Adipose tissue (tissue), 3 donors: ENCODE measurements around the gene MRPL44. TPM values are rescaled to one million over a fixed set of nuclear protein-coding genes. Genes with fewer than 3 reads are reported as not detected.
A peak's percentile ranks its signal among the peaks of the same experiment; 100 is the strongest.

ENCODE experiments used
- H3K27ac ChIP-seq: one replicate; pipeline ENCODE4 v1.5.1; 2013; ENCODE audit warnings: low read depth, low read length
- WGBS, 3 donors: extraction: QIAGEN DNeasy Blood & Tissue Kit; methylation state at CpG; one replicate each; pipeline ENCODE4 v1.1.7; 2013; 5-methylcytosine and 5-hydroxymethylcytosine counted together
- polyA plus RNA-seq, 3 donors: library from polyadenylated mRNA; stranded (reverse); fragments of 200-250 nt; gene quantifications; one replicate each; pipeline ENCODE4 v1.2.3, GENCODE V29; 2013
- donor health status: healthy with polysubstance abuse.
- donor health status: Bipolar disorder and iron deficiency.
- donor health status: healthy.

Gene MRPL44
- 10 to 100 TPM; 14.3 to 24.6 (median 20.2) TPM for polyA plus RNA-seq

DNA sequence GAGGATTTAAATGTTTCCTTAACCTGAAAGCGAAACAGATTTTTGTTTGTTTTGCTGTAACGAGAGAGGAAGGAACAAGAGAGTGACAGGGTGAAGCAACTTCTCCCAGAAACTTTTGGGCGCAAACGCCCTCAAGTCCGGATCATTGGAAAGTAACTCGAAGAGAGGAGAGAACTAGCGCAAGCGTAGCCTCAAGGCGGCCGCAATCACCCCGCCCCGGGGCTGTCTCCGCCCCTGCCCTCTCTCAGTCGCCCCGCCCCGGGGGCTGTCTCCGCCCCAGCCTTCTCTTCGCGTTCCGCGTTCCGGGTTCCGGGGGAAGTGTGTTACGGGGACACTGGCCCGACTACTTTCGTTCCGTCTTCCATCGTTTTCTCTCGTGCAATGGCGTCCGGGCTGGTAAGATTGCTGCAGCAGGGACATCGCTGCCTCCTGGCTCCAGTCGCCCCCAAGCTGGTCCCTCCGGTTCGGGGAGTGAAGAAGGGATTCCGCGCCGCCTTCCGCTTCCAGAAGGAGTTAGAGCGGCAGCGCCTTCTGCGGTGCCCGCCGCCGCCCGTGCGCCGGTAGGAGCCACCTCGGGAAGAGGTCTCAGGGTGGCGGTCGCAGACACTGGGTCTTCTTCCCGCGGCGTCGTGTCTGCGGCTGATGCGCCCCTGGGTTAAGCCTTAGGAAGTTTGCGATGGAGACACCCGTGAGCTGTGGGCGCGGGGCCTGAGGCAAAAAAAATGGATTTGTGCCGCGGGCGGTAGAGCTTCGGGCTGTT lies at the start of gene MRPL44:
Gene MRPL44, plus strand, starts transcription at position 372 of the 760 bp plus-strand sequence. Its CDS starts 10 bp downstream, at position 382.
- 0 to 1% (median 1%) methylated on average over 62 to 65 of the region's 65 CpGs for WGBS, 3 donors

DNA sequence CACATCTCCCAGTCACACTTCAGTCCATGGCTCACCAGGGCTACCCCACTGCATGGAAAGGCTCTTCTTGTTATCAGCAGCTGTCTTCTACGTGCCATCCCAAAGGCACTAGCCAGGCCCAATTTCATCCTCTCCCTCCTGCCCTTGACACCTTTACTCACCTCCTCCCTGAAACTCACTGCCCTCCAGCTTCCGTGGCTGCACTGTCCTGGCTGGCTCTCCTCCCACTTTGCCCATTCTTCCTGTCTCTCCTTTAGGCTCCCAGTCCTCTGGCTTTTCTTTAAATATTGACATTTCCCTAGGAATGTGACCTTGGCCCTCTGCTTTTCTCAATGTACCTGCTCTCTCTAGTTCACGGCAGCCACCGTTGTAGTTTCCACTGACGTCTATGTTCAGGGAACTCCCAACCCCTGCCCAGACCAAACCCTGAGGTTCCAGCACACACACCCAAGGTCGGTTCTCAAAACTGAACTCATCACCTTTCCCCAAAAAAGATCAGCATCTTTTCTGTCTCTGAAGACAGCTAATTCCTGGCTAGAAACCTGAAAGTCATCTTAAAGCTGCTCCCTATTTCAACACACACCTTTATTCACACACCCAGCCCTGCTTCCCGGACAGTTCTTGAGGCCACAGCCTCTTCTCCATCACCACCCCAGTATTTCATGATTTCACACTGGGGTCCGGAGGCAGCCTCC lies 48.8 kb upstream of the MRPL44 start:
- no peak overlapping the region for H3K27ac ChIP-seq
- 38 to 83% (median 78%) methylated on average over 8 of the region's 8 CpGs for WGBS, 3 donors

More for the DNA sequence above, at the start of gene MRPL44:
- peak within 1 kb of the TSS; percentile 20 for H3K27ac ChIP-seq

DNA sequence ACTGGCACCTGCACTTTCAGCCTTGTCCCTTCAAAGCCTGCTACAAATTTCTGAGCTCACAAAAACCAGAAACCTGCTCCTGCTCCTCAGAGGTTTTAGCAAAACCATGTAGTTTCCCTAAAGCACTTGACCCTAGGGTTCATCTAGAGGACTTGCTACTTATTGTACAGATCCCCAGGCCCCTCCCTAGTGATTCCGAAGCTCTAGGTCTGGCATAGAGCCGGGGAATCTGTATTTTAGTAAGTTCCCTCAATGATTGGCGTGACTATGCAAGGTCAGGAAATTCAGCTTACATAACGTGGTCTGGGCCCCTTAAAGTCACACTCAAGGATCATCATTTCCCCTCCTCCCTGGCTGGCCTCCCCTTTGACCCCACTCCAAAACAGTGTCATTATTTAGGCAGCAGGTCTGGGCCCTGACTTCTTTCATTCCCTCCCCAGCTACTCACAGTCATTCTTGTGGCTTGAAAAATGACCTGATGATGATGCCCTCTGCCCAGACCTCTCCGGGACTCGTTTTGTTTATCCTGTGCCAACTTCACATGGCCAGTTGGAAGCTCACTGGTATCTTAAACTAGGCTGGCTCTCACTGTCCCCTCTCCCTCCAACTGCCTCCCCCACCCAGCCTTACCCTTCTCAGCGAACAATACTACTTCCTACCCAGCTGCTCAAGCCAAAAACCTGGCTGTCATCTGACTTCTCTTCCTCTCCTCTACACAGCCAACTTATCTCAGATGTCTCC lies 48.1 kb upstream of the MRPL44 start:
- WGBS, 3 donors: 47 to 51% (median 51%) methylated on average over 7 of the region's 7 CpGs
- H3K27ac ChIP-seq: no peak overlapping the region

DNA sequence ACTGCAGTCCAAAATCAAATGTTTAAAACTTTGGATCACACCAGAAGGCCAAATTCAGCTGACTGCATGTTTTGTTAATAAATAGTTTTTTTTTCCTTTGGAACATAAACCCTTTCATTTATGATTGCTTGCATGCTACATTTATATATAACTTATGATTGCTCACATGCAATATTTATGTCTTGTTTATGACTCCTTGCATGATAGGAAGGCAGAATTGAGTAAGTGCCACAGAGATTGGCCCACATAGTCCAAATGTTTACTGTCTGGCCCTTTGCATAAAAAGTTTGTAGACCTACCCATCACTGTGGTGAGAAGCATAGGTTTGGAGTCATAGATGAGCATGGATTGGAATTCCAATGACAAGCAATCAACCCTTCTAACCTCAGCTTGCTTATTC lies 42.9 kb upstream of the MRPL44 start:
- H3K27ac ChIP-seq: no peak overlapping the region

DNA sequence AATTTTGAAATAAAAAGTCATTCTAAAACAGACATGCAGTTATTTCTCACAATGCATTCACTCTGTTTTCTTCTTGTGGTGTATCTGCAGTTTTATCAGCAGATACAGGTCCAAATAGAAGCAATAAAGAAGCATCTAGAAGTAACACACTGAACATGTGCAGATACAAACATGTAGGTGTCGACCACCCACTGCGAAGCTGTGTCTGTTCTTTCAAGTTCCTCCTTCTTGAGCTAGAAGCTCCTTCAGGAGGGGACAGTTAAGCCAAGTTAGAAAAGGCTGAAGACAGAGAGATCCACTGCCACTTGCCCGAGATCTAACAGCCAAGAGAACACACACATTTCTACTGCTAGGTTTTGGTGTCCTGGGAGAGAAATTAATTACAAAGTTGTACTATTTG lies 42.2 kb upstream of the MRPL44 start:
- 66 to 93% (median 86%) methylated on average over 3 of the region's 3 CpGs for WGBS, 3 donors
- H3K27ac ChIP-seq: no peak overlapping the region

DNA sequence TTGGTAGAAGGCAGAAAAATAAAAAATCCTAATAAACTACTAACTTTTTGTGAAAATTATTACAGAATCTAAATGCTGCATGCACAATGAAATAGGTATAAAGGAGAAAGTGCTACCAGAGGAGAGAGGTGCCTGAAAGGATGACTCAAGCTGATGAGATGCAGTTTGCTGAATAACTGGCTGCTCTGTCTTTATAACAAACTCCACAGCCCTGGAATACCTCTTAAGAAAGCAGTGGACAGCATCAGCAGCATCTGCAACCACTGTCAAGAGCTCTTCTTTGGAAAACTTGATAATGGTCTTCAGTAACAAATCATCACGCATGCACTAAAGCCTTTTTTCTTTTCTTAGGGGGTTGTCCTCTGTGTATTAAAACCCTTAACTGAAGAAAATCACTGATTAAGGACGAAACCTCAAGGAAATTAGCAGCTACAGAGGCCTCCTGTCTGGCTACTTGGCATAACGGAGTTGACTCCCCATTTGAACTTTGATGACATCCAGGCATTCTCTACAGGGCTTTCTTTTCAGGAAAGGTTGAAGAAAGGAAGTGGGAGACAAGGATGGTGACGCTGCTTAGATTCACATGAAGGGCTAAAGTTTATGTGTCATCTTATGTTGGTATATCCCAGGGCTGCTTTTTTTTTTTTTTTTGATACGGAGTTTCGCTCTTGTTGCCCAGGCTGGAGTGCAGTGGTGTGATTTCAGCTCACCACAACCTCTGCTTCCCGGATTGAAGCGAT lies 40.9 kb upstream of the MRPL44 start:
- H3K27ac ChIP-seq: no peak overlapping the region
- 87 to 94% (median 87%) methylated on average over 8 of the region's 8 CpGs for WGBS, 3 donors

DNA sequence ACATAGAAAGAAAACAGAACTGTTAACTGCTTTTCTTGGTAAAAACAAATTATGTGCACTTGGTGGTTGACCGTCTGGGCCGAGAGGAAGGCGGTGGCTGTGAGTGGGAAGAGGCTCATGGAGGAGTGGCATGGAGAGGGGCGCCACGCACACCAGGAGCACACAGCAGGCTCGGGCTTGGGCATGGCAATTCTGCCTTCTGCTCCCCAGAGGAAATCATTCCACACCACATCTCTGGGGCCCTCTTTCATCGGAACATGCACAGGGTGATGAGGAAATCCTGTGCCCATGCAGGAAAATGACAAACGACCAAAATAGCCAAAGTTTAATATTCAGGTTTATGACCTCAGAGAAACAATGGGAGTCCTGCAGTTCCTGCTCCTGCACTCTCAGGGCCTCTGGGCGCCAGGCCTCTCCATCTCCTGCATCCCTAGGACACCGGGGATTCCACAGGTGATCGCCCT lies 38.6 kb upstream of the MRPL44 start:
- no peak overlapping the region for H3K27ac ChIP-seq
- 41 to 84% (median 54%) methylated on average over 11 of the region's 11 CpGs for WGBS, 3 donors

DNA sequence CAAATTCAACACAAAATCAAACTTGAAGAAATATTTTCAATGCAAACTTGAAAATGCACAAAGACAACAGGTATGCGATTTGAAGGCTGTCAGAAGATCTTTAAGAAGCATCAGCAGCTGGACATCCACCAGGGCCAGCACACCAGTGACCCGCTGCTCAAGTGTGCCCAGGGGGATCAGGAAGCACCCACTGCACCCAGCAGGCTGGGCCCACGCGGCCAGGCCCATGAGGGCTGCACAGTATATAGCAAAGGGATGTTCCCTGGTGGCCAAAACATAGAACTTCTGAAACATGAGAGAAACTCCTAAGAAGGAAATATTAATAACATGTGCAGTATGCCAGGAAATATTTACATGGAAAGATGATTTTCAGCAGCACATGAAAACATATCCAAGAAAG lies 37.2 kb upstream of the MRPL44 start:
- 92 to 94% (median 93%) methylated on average over 4 of the region's 4 CpGs for WGBS, 3 donors
- H3K27ac ChIP-seq: no peak overlapping the region

DNA sequence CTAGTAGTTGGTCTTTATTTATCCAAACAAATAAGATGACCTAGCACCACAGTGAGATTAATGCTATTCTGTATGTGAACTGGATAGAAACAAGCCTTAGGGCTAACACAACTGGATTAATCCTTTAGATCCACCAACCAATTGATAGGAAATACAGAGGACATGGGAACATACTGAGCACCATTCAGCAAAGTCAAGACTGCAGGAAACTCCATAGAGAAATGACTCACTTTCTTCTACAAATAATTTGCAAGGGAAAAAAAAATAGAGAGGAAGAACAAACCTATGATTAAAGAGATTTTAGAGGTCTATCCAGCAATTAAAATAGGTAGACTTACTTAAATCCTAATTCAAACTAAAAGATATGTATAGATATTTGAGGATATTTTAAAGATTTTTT lies 36.1 kb upstream of the MRPL44 start:
- H3K27ac ChIP-seq: no peak overlapping the region

DNA sequence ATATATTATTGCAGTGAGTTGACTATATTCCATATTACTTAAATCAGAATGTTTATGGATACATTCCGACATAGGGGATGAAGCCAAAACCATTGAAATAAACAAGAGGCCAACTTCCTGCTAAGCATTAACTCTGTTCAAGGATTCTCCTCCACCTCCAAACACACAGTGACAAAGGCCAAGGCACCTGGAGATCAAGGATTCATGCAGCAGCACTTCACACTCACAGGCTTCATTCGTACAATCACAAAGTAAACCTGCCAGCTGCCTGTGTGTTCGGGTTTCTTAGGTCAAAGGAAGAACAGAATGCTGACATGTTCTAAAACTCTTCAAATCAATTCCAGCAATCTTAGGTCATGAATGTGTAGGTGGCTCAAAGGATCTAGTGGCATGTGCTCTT lies 35.0 kb upstream of the MRPL44 start:
- WGBS, 3 donors: 50 to 86% (median 79%) methylated on average over 3 of the region's 3 CpGs

DNA sequence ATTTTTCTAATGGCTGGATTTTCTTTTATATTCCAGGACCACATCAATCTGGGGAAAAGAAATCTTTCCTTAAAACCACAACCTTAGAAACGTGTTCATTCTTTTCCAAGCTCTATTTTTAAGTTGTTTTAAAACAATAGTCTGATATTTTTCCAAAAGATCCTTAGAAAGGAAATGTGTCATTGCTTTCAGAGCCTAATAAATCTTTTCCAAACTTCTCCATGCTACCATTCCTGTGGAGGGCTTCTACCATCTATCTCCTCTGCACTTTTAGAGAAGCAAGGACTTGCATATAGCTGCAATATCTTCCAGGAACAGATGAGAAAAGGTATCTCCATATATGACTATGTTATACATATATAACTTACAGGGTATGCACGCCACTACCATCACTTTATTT lies 33.3 kb upstream of the MRPL44 start:
- 67 to 84% (median 81%) methylated on average over 2 of the region's 2 CpGs for WGBS, 3 donors
- H3K27ac ChIP-seq: no peak overlapping the region

More for the DNA sequence above, 35.0 kb upstream of the MRPL44 start:
- H3K27ac ChIP-seq: no peak overlapping the region

DNA sequence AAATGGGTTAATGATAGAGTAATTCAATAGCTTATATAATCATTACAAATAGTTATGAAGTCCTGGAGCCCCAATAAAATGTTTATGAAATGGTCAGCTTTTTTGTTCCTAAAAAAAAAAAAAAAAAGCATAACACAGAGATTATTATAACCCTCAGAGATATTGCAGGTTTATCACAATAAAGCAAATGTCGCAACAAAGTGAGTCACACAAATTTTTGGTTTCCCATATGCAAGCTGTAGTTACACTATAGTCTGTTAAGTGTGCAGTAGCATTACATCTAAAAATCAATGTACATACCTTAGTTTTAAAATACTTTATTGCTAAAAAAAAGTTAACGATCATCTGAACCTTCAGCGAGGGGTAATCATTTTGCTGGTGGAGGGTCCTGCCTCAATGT lies 32.2 kb upstream of the MRPL44 start:
- 96 to 98% (median 97%) methylated on average over 3 of the region's 3 CpGs for WGBS, 3 donors
- no peak overlapping the region for H3K27ac ChIP-seq

DNA sequence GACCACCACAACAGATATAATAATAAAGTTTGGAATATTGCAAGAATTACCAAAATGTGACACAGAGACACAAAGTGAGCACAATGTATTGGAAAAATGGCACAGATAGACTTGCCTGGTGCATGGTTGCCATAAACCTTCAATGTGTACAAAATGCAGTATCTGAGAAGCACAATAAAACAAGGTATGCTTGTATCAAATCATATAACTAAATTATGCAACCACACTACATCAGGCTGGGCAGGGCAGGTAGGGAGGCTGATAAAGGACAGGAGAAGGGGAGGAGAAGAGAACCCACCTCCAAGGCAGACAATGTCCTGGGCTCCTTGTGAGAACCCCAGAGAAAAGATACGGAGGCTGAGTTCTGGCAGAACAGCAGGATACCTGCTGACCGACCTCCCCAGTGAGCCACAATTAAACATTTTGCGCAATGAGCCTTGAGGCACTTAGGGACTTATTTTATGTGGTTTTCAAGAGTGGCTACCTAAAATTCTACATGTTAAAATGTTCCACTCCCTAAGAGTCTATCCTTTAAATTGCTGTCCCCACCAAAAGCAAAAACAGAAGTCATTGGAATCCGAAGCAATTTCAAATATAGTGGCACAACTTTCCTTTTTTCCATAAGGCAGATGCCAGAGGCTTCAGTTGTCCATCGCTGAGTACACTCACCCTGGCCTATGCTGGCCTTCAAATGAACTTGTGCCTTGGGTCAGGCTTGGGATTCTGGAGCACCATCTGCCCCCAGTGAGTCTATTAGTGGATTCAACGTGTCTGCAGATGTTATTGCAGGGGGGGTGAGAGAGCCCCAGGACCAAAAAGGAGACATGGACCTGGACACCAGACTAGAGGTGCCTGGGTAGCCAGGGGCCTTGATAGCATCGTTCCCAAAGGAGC lies 28.9 kb upstream of the MRPL44 start:
- H3K27ac ChIP-seq: no peak overlapping the region
- WGBS, 3 donors: 87 to 89% (median 88%) methylated on average over 7 of the region's 7 CpGs

DNA sequence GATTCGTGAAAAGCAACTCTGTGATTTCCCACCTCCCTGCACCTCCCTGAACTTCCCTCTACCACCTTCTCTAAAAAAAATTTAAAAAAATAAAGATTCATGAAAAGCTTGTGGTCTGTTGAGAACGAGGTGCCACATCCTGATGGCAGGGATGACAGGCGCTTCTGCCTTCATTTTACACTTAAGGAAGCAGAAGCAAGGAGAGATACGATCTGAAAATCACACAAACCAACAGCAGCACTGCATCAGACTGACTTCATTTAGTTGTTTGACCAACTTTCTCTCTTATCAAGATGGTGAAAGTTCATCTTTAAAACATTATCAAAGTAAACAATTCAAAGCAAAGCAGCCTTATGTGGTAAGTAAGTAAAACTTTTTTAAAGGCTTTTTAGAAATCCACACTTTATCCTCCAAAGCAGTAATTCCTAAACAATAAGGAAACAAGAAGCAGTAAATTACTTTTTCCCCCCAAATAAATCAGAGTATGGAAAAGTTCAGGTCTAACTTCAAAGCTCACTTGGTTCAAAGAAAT lies 27.6 kb upstream of the MRPL44 start:
- WGBS, 3 donors: 41 to 50% (median 43%) methylated on average over 4 of the region's 4 CpGs
- H3K27ac ChIP-seq: no peak overlapping the region

DNA sequence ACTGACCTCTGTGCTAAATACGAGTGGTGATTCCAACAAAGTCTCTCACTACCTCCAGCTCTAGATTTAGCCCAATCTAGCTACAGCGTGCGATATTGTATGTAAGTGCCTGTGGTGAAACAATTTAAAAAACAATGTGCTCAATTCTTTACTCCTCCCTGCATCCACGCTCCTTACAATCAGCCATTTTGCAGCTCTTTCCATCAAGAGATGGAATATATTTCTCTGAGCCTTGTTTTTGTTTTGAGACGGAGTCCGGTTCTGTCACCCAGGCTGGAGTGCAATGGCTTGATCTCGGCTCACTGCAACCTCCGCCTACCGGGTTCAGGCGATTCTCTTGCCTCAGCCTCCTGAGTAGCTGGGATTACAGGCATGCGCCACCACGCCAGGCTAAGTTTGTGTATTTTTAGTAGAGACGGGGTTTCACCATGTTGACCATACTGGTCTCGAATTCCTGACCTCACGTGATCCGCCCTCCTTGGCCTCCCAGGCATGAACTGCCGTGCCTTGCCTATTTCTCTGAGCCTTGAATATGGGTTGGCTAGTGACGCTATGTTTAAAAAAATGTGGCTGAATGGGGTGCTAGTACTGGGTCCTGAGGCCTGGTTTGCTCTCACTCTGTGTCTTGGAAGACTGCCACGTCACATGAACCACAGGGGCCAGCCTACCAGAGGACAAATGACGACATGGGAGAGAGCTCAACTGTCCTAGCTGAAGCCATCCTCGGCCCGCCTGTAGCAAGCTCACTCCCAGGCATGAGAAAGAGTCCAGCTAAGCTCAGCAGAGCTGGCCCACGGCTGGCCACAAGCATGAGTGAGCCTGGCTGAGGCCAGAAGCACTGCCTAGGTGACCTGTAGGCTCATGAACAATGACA lies 26.9 kb upstream of the MRPL44 start:
- no peak overlapping the region for H3K27ac ChIP-seq
- WGBS, 3 donors: 72 to 79% (median 73%) methylated on average over 23 of the region's 23 CpGs
